ENCODE results near the gene CNNM4. TPM values are rescaled to one million over a fixed set of nuclear protein-coding genes. Genes with fewer than 3 reads are reported as not detected.

Gene CNNM4
- total RNA-seq, 1 donor from 2014 or later, result 14.4 TPM

DNA sequence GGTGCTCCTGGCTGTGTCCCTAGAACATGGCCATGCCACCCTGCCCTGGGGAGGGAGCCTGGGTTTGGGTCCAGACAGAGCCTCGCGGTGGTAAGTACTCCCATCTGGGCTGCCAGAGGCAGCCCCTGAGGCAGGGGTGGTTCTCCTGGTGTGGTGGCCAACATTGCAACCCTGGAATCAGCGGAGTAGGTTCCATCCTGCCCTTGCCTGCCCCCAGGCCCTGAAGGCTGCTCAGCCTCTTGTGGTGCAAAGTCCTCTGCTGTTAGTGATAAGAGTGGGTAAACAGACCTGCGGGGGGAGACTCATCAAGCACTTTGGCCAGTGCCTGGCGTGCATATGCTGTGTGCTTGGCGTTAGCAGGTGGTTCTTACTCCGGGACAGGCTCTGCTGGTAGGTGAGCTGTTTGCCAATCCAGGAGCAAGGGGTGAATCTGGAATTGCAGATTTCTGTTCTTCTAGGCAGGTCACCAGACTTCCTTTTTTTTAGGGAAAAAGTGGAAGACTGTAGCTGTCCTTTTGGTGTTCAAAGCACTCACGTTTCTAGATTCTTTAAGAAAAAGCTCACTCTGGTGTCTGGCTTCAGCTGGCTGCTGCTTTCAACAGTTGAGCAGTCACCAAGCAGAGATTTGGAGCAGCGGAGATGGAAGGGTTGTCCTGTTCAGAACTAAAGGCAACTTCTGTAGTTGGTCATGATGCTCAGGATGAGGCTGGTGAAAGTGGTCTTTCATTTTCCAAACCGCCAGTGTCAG, 58.6 kb downstream of the CNNM4 start:
- DNase-seq (ENCODE audit: low read depth, low spot score), result no peak
- Mint-ChIP-seq H3K9me3 (no peaks in the 10 kb centered on the region), H3K27ac (ENCODE audit: unreplicated experiment) (no peak overlapping the region), H3K4me3 (peak overlapping the region; percentile 90), H3K36me3 (ENCODE audit: low read depth) (peaks cover 10% of the 10 kb centered on the region), H3K4me1 (peaks cover 50% of the 10 kb centered on the region), H3K27me3 (ENCODE audit: low read depth) (no peaks in the 10 kb centered on the region)
- TF ChIP-seq, protein P1, sequence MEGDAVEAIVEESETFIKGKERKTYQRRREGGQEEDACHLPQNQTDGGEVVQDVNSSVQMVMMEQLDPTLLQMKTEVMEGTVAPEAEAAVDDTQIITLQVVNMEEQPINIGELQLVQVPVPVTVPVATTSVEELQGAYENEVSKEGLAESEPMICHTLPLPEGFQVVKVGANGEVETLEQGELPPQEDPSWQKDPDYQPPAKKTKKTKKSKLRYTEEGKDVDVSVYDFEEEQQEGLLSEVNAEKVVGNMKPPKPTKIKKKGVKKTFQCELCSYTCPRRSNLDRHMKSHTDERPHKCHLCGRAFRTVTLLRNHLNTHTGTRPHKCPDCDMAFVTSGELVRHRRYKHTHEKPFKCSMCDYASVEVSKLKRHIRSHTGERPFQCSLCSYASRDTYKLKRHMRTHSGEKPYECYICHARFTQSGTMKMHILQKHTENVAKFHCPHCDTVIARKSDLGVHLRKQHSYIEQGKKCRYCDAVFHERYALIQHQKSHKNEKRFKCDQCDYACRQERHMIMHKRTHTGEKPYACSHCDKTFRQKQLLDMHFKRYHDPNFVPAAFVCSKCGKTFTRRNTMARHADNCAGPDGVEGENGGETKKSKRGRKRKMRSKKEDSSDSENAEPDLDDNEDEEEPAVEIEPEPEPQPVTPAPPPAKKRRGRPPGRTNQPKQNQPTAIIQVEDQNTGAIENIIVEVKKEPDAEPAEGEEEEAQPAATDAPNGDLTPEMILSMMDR (conservative IDR thresholded peaks at IDR 0.05), result no peak

GRCh38 chr2:96819876-96820511, 59.3 kb downstream of the CNNM4 start:
- Mint-ChIP-seq H3K9me3 (no peaks in the 10 kb centered on the region), H3K36me3 (ENCODE audit: low read depth) (peaks cover 10% of the 10 kb centered on the region), H3K4me1 (peaks cover 49% of the 10 kb centered on the region), H3K4me3 (peak overlapping the region; percentile 90), H3K27ac (ENCODE audit: unreplicated experiment) (no peak overlapping the region), H3K27me3 (ENCODE audit: low read depth) (no peaks in the 10 kb centered on the region)
- no peak for DNase-seq (ENCODE audit: low read depth, low spot score)
- TF ChIP-seq, protein P1 (conservative IDR thresholded peaks at IDR 0.05), result no peak

DNA sequence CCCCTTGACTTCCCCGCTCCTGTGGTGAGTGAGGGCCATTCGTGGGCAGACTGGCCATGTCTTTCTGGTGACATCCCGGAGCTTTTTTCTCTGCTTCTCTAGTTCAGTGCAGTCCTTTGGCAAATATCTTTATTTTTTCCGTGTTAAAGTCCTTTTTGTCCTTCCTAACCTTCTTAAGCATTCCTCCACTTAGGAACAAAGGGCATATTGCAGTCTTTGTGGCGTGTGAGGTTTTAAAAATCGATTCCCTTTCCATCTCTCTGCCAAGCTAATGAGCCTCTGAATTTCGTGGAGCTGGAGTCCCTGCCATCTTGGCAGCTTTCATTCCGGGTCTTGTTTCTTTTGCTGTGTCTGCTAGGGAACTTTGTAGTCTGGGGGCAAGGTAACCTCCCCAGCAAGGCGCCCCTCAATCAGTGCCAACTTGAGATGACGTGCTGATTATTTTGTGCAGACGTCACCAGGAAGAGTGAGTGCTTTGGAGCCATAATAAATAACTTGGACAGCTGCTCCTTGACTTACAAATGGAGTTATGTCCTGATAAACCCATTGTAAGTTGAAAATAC, 60.5 kb downstream of the CNNM4 start:
- H3K27me3 Mint-ChIP-seq (ENCODE audit: low read depth), result no peaks in the 10 kb centered on the region
- no peaks in the 10 kb centered on the region for H3K9me3 Mint-ChIP-seq

DNA sequence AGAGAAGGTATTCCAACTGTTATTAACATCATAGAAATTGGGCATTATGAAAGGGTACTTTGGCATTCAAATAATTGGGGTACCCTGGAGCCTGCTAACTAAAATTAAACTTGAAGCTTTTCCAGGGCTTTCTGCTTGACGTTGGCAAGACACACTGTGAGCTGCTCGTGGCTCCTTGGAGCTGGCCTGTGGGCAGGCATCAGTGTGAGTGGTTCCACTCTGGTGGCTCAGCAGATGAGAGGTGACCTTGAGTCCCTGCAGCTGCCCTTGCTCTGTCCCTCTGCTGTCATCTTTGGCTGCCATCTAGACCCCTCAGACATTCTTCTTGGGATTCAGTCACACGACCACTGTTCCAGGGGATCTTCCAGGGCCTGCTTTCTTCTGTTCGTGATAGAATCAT, 62.1 kb downstream of the CNNM4 start:
- no peaks in the 10 kb centered on the region for H3K27me3 Mint-ChIP-seq (ENCODE audit: low read depth)
- H3K36me3 Mint-ChIP-seq (ENCODE audit: low read depth), result peaks cover 10% of the 10 kb centered on the region
- H3K4me3 Mint-ChIP-seq, result peak overlapping the region; percentile 47
- TF ChIP-seq, protein P1 (conservative IDR thresholded peaks at IDR 0.05), result no peak
- peaks cover 36% of the 10 kb centered on the region for H3K4me1 Mint-ChIP-seq
- no peak overlapping the region for H3K27ac Mint-ChIP-seq (ENCODE audit: unreplicated experiment)
- H3K9me3 Mint-ChIP-seq, result no peaks in the 10 kb centered on the region
- no peak for DNase-seq (ENCODE audit: low read depth, low spot score)

More for the DNA sequence above, 60.5 kb downstream of the CNNM4 start:
- Mint-ChIP-seq H3K27ac (ENCODE audit: unreplicated experiment) (no peak overlapping the region), H3K36me3 (ENCODE audit: low read depth) (peaks cover 10% of the 10 kb centered on the region), H3K4me1 (peaks cover 43% of the 10 kb centered on the region), H3K4me3 (peak overlapping the region; percentile 66)
- TF ChIP-seq, protein P1 (conservative IDR thresholded peaks at IDR 0.05), result no peak
- DNase-seq (ENCODE audit: low read depth, low spot score), result no peak

DNA sequence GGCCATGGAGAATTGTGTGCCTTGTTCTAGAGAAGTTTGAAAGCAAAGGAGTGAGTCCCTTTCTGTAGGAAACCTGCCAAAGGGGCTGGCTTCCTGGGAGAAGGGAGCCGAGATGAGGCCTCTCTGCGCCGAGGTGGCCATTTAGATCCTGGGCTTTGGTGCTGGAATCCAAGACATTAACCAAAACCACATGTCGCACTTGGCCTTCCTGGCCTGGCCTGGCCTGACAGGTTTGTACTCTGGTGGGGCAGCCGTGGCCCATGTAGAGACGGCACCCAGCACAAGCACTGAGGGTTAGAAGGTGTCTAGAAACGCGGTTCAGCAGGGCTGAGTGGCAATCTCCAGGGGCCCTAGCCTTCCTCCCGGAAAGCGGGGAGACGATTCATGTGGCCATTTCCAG, 62.5 kb downstream of the CNNM4 start:
- no peak for DNase-seq (ENCODE audit: low read depth, low spot score)
- Mint-ChIP-seq H3K27ac (ENCODE audit: unreplicated experiment) (no peak overlapping the region), H3K36me3 (ENCODE audit: low read depth) (peaks cover 10% of the 10 kb centered on the region), H3K27me3 (ENCODE audit: low read depth) (no peaks in the 10 kb centered on the region), H3K4me1 (peaks cover 32% of the 10 kb centered on the region), H3K4me3 (no peak overlapping the region), H3K9me3 (no peaks in the 10 kb centered on the region)
- TF ChIP-seq, protein P1 (conservative IDR thresholded peaks at IDR 0.05), result no peak

Data from neural crest cell (in vitro differentiated cells).